Ishikawa (cell line): ENCODE results near the gene SLFN5.

Experiments
- EGR1 ChIP-seq: IDR thresholded peaks from 2 replicates; pipeline ENCODE4 v1.6.1; 2012
- EP300 ChIP-seq: IDR thresholded peaks from 2 replicates; pipeline ENCODE4 v1.6.1; 2012; ENCODE audit warnings: borderline replicate concordance
- TEAD4 ChIP-seq: IDR thresholded peaks from 2 replicates; pipeline ENCODE4 v1.6.1; 2012
- ZBTB7A ChIP-seq: IDR thresholded peaks from 2 replicates; pipeline ENCODE4 v1.6.1; 2012; ENCODE audit warnings: low read depth
- TF ChIP-seq, protein P1 (sequence below): IDR thresholded peaks from 2 replicates; pipeline ENCODE4 v1.6.1; 2012; ENCODE audit warnings: low read depth, mild to moderate bottlenecking
- TF ChIP-seq, protein P2 (sequence below): IDR thresholded peaks from 2 replicates; pipeline ENCODE4 v1.6.1; 2012

- TF ChIP-seq ZBTB7A (no peak), TEAD4 (no peak), EGR1 (no peak), EP300 (no peak)
- TF ChIP-seq, protein P1, sequence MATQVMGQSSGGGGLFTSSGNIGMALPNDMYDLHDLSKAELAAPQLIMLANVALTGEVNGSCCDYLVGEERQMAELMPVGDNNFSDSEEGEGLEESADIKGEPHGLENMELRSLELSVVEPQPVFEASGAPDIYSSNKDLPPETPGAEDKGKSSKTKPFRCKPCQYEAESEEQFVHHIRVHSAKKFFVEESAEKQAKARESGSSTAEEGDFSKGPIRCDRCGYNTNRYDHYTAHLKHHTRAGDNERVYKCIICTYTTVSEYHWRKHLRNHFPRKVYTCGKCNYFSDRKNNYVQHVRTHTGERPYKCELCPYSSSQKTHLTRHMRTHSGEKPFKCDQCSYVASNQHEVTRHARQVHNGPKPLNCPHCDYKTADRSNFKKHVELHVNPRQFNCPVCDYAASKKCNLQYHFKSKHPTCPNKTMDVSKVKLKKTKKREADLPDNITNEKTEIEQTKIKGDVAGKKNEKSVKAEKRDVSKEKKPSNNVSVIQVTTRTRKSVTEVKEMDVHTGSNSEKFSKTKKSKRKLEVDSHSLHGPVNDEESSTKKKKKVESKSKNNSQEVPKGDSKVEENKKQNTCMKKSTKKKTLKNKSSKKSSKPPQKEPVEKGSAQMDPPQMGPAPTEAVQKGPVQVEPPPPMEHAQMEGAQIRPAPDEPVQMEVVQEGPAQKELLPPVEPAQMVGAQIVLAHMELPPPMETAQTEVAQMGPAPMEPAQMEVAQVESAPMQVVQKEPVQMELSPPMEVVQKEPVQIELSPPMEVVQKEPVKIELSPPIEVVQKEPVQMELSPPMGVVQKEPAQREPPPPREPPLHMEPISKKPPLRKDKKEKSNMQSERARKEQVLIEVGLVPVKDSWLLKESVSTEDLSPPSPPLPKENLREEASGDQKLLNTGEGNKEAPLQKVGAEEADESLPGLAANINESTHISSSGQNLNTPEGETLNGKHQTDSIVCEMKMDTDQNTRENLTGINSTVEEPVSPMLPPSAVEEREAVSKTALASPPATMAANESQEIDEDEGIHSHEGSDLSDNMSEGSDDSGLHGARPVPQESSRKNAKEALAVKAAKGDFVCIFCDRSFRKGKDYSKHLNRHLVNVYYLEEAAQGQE: no peak
- TF ChIP-seq, protein P2, sequence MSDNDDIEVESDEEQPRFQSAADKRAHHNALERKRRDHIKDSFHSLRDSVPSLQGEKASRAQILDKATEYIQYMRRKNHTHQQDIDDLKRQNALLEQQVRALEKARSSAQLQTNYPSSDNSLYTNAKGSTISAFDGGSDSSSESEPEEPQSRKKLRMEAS: no peak
These were observed 15.3 kb upstream of the SLFN5 start for GRCh38 chr17:35227546-35227945.
